Hepatocyte (in vitro differentiated cells): Measurements from ENCODE around the gene FAM9C.

Experiments used
- CTCF ChIP-seq: fragments of 200-600 bp; sonication (generic); IDR thresholded peaks from 2 replicates; pipeline ENCODE4 v1.5.1; 2016; ENCODE audit warnings: antibody characterized with exemption, mild to moderate bottlenecking; ENCODE audit not compliant: poor library complexity
- EZH2 ChIP-seq: fragments of 200-600 bp; sonication (generic); IDR thresholded peaks from 2 replicates; pipeline ENCODE4 v1.6.1; 2016; ENCODE audit warnings: antibody characterized with exemption, mild to moderate bottlenecking, borderline replicate concordance

- TF ChIP-seq EZH2 = no peak
- no peak for TF ChIP-seq CTCF
Measured at GRCh38 chrX:13009273-13009672, 35.1 kb downstream of the FAM9C start.
